Purkinje cell (primary cell): Measurements from ENCODE around the gene NLRP14. TPM values are rescaled to one million over a fixed set of nuclear protein-coding genes. Genes with fewer than 3 reads are reported as not detected.

ENCODE experiments used
- polyA plus RNA-seq: library from polyadenylated mRNA; unstranded; fragments of >200 nt; fragmentation: Nextera tagmentation; gene quantifications from 2 replicates; pipeline ENCODE4 v1.2.1, GENCODE V29; 2014

Gene NLRP14, protein sequence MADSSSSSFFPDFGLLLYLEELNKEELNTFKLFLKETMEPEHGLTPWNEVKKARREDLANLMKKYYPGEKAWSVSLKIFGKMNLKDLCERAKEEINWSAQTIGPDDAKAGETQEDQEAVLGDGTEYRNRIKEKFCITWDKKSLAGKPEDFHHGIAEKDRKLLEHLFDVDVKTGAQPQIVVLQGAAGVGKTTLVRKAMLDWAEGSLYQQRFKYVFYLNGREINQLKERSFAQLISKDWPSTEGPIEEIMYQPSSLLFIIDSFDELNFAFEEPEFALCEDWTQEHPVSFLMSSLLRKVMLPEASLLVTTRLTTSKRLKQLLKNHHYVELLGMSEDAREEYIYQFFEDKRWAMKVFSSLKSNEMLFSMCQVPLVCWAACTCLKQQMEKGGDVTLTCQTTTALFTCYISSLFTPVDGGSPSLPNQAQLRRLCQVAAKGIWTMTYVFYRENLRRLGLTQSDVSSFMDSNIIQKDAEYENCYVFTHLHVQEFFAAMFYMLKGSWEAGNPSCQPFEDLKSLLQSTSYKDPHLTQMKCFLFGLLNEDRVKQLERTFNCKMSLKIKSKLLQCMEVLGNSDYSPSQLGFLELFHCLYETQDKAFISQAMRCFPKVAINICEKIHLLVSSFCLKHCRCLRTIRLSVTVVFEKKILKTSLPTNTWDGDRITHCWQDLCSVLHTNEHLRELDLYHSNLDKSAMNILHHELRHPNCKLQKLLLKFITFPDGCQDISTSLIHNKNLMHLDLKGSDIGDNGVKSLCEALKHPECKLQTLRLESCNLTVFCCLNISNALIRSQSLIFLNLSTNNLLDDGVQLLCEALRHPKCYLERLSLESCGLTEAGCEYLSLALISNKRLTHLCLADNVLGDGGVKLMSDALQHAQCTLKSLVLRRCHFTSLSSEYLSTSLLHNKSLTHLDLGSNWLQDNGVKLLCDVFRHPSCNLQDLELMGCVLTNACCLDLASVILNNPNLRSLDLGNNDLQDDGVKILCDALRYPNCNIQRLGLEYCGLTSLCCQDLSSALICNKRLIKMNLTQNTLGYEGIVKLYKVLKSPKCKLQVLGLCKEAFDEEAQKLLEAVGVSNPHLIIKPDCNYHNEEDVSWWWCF
- polyA plus RNA-seq = 0.07 TPM in 1 of 2 replicates, not detected in the other

GRCh38 chr11:7020183-7020917, at the start of gene NLRP14, which contains the start of gene ZNF214:
NLRP14 (plus strand) TSS chr11:7020479; CDS start chr11:7038587, 18,108 bp downstream.
ZNF214 (minus strand) TSS chr11:7020346; CDS start chr11:7002835, 17,511 bp downstream.

GRCh38 chr11:7088921-7089320, 68.6 kb downstream of the NLRP14 start, which contains the start of gene RBMXL2:
RBMXL2 (plus strand) TSS chr11:7088998; CDS start chr11:7089121, 123 bp downstream.

Other genes starting within 250 kb of the NLRP14 start
- 0.07 and 3.3 TPM in 2 replicates for gene OR2AG2, start 248.5 kb upstream of the NLRP14 start, polyA plus RNA-seq
- 0.15 and 0.17 TPM in 2 replicates for gene OR2AG1, start 237.5 kb upstream of the NLRP14 start, polyA plus RNA-seq
- not detected in 2 replicates for gene OR6A2, start 220.8 kb upstream of the NLRP14 start, polyA plus RNA-seq
- gene OR10A5, start 174.8 kb upstream of the NLRP14 start, polyA plus RNA-seq = not detected in 2 replicates
- gene OR10A2, start 157.4 kb upstream of the NLRP14 start, polyA plus RNA-seq = 0.19 and 0.46 TPM in 2 replicates
- not detected in 2 replicates for gene OR10A4, start 143.9 kb upstream of the NLRP14 start, polyA plus RNA-seq
- not detected in 2 replicates for gene OR2D2, start 128.0 kb upstream of the NLRP14 start, polyA plus RNA-seq
- 0.93 TPM in 1 of 2 replicates, not detected in the other for gene OR2D3, start 99.5 kb upstream of the NLRP14 start, polyA plus RNA-seq
- 6.3 and 9.3 TPM in 2 replicates for gene ZNF215, start 94.1 kb upstream of the NLRP14 start, polyA plus RNA-seq
- 4.1 and 5.0 TPM in 2 replicates for gene ZNF214, start 133 bp upstream of the NLRP14 start, polyA plus RNA-seq
- gene RBMXL2, start 68.5 kb downstream of the NLRP14 start, polyA plus RNA-seq = not detected in 2 replicates
- gene SYT9, start 231.4 kb downstream of the NLRP14 start, polyA plus RNA-seq = 0.28 TPM in 1 of 2 replicates, not detected in the other